Activated naive CD4-positive, alpha-beta T cell treated with anti-CD3 and anti-CD28 coated beads for 36 hours (primary cell): ENCODE measurements around the gene TMEM163. TPM values are rescaled to one million over a fixed set of nuclear protein-coding genes. Genes with fewer than 3 reads are reported as not detected.
"Not testable (repeated sequence)": the region's sequence is repeated elsewhere in the genome, so short reads cannot be mapped to it uniquely, and the experiment has no call there.

Experiments
- CTCF ChIA-PET: fragments of 350-600 bp; sonication (Branson Sonifier 250); formaldehyde crosslinking; loops from one replicate; lab custom pipeline; 2021; ENCODE audit warnings: antibody characterized with exemption; lab: Charles Lee
- DNase-seq: peaks from one replicate; pipeline ENCODE4 v3.0.0-alpha.2; 2020
- H3K27ac Mint-ChIP-seq: one replicate; pipeline ENCODE4 v1.8.0; 2021; ENCODE audit warnings: mild to moderate bottlenecking, mixed read lengths
- H3K27me3 Mint-ChIP-seq: one replicate; pipeline ENCODE4 v1.8.0; 2021; ENCODE audit warnings: low read depth, mixed read lengths
- H3K36me3 Mint-ChIP-seq: one replicate; pipeline ENCODE4 v1.8.0; 2021; ENCODE audit warnings: low read depth, mixed read lengths
- H3K4me1 Mint-ChIP-seq: one replicate; pipeline ENCODE4 v1.8.0; 2021; ENCODE audit warnings: low read depth, mixed read lengths
- H3K4me3 Mint-ChIP-seq: one replicate; pipeline ENCODE4 v1.8.0; 2021; ENCODE audit warnings: mild to moderate bottlenecking, moderate library complexity, mixed read lengths
- H3K9me3 Mint-ChIP-seq: one replicate; pipeline ENCODE4 v1.8.0; 2021; ENCODE audit warnings: mixed read lengths
- intact Hi-C: fragments of 100-400 bp; cut with micrococcal nuclease; formaldehyde crosslinking; loops from one replicate; pipeline ENCODE4 v1.15.1; 2023
- total RNA-seq, 2 experiments: library from RNA; stranded (reverse); gene quantifications; one replicate each; pipeline ENCODE4 v1.2.3, GENCODE V29; 2021

The TMEM163 gene
- total RNA-seq, 2 experiments from 2014 or later: not detected

DNA sequence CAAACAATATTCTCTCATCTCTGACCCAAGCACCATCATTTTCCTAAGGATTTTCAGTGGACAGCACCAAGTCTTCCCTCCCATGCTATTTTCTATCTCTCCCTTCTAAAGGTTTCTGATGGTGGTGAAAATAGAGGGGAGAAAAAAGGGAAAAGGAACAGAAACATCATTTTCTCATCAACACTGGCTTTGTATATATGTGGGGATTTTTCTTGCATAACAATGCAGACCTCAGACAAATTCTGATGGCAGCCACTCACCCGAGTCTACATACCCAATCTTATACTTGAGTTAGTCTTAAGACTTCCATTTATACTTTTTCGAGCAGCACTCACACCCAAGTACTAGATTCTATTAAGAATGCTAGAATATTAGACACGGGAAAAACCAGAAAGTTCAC lies 95.8 kb downstream of the TMEM163 start:
- Mint-ChIP-seq H3K36me3 (no peaks in the 10 kb centered on the region), H3K27me3 (no peaks in the 10 kb centered on the region), H3K4me3 (no peak overlapping the region), H3K4me1 (no peaks in the 10 kb centered on the region), H3K9me3 (peaks cover 10% of the 10 kb centered on the region), H3K27ac (no peak overlapping the region)
- no peak for DNase-seq
- intact Hi-C loops: no loop called here
- CTCF ChIA-PET: no interaction called here

DNA sequence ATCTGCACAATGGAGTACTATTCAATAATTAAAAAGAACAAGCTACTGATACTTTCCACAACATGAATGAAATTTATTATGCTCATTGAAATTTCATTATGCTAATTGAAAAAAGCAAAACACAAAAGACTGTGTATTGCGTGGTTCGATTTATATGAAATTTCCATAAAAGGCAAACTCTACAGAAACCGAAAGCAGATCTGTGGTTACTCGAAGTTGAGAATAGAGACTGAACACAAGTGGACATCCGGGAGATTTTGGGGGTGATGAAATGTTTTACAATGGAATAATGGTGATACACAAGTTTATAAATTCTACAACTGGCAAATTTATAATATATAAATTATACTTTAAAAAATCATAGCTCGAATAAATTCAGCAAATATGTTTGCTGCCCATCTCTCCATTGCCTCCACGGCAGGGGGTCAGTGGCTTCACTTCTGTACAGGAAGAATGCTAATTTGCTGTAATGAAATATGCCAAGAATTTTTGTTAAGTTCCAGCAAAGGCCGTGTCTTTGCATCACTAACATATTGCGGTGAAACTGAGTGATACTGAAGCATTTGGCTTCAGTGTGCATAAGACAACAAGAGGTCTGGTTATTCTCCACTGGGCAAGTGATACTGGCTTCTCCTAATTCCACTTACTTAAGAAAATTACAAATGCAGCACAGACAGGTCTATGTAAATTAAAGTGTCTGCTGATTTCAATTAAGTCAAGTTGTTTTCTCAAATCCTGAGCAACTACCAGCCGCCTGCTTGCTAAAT lies 96.7 kb downstream of the TMEM163 start:
- Mint-ChIP-seq H3K27ac (no peak overlapping the region), H3K4me1 (no peaks in the 10 kb centered on the region), H3K4me3 (no peak overlapping the region), H3K36me3 (no peaks in the 10 kb centered on the region), H3K9me3 (peaks cover 10% of the 10 kb centered on the region), H3K27me3 (no peaks in the 10 kb centered on the region)
- intact Hi-C loops: no loop called here
- DNase-seq: no peak
- CTCF ChIA-PET: no interaction called here

DNA sequence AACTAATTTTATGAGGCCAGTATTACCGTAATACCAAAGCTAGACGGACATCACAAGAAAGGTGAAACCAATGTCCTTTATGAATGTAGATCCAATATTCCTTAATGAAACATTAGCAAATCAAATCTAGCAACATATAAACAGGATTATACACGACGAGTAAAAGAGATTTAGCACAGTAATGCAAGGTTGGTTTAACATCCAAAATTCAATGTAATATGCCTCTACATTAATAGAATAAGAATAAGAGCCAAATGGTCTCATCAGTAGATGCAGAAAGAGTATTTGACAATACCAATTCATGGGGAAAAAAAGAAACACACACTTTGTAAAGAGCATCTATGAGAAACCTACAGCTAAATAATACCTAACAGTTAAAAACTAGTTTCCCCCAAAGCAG lies 99.5 kb downstream of the TMEM163 start:
- CTCF ChIA-PET: no interaction called here
- Mint-ChIP-seq H3K9me3 (peaks cover 10% of the 10 kb centered on the region), H3K4me3 (no peak overlapping the region), H3K4me1 (no peaks in the 10 kb centered on the region), H3K36me3 (no peaks in the 10 kb centered on the region), H3K27ac (no peak overlapping the region), H3K27me3 (no peaks in the 10 kb centered on the region)
- intact Hi-C loops: no loop called here
- no peak for DNase-seq

DNA sequence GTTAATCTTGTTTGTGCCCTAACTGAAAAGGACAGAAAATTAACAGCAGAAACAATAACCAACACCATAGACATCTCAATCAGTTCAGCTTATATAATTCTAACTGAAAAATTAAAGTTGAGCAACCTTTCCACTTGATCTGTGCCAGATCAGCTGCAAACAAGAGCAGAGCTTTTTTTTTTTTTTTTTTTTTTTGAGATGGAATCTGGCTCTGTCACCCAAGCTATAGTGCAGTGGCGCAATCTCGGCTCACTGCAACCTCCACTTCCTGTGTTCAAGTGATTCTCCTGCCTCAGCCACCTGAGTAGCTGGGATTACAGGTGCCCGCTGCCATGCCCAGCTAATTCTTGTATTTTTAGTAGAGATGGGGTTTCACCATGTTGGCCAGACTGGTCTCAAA lies 103.3 kb downstream of the TMEM163 start:
- CTCF ChIA-PET, H3K36me3 Mint-ChIP-seq, H3K4me3 Mint-ChIP-seq, H3K4me1 Mint-ChIP-seq, DNase-seq, H3K27ac Mint-ChIP-seq, H3K27me3 Mint-ChIP-seq, intact Hi-C loops: not testable (repeated sequence)
- peaks cover 25% of the 10 kb centered on the region for H3K9me3 Mint-ChIP-seq

DNA sequence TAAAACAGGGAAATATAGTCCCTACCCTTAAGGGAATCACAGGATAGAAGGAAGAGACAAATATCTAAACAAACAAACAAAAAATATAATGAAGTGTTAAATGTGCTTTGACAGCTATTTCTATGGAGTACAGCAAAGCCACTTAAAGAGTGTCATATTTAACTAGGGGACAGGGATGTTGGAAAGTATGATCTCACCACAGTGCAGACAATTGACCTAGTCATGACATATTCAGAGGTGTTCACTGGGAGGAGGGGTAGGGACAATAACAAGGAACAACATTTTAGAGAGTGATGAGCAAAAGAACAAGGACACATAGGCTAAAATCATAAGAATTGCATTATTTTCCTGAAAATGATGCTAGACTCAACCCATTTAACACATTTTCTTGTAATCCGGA lies 107.5 kb downstream of the TMEM163 start:
- H3K4me1 Mint-ChIP-seq: no peaks in the 10 kb centered on the region
- no peak overlapping the region for H3K27ac Mint-ChIP-seq
- no peak for DNase-seq
- intact Hi-C loops: no loop called here
- CTCF ChIA-PET: no interaction called here
- peaks cover 3% of the 10 kb centered on the region for H3K36me3 Mint-ChIP-seq
- H3K9me3 Mint-ChIP-seq: peaks cover 15% of the 10 kb centered on the region
- no peak overlapping the region for H3K4me3 Mint-ChIP-seq
- no peaks in the 10 kb centered on the region for H3K27me3 Mint-ChIP-seq

DNA sequence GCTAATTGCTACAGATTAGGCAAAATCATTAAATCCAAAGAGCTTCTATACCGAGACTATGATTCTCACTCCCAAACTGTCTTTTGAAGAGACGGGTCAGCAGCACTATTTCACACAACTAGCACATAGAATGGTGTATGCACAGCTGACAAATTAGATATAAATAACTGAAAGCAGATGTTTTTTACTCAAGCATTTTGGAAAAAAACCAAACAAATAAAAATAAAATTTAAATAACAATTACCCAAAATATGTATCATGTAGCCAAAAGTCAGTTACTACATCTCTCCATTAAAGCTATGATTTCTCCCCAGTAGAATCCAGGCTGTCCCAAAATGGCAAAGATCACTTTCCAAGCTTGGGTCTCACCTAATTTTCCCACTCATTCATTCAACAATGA lies 107.9 kb downstream of the TMEM163 start:
- Mint-ChIP-seq H3K9me3 (peaks cover 15% of the 10 kb centered on the region), H3K27me3 (no peaks in the 10 kb centered on the region), H3K36me3 (peaks cover 3% of the 10 kb centered on the region), H3K4me3 (no peak overlapping the region), H3K4me1 (no peaks in the 10 kb centered on the region), H3K27ac (no peak overlapping the region)
- no peak for DNase-seq
- CTCF ChIA-PET: no interaction called here
- intact Hi-C loops: no loop called here

DNA sequence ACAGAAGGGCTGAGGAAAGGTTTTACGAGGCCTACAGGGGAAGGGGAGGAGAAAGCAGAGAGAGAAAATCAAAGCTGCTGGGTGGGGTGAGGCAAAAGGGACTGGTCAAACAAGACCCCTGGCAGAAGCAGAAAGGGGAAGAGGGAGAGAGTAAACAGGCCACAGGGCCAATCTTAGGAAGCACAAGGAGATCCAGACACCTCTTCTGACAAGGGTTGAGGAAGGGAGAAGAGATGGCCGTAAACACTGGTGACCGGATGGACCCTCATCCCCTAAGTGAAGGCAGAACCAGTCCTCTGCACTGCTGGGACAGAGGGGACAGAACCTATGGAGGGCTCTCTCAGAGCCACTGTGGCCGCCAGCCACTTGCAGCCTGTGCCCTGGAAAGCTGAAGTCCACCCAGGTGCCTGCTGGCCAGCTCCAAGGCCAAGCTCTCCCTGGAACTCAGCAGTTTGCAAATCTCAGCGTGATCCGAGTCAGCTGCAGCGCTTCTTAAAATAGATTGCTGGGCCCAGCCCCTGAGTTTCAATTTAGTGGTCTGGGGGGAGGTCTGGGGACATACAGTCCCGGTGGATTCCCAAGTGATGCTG lies 108.8 kb downstream of the TMEM163 start:
- H3K4me1 Mint-ChIP-seq: no peaks in the 10 kb centered on the region
- no peak for DNase-seq
- H3K27me3 Mint-ChIP-seq: no peaks in the 10 kb centered on the region
- intact Hi-C loops: no loop called here
- CTCF ChIA-PET: no interaction called here
- no peak overlapping the region for H3K27ac Mint-ChIP-seq
- peaks cover 3% of the 10 kb centered on the region for H3K36me3 Mint-ChIP-seq
- H3K4me3 Mint-ChIP-seq: no peak overlapping the region
- peaks cover 15% of the 10 kb centered on the region for H3K9me3 Mint-ChIP-seq

DNA sequence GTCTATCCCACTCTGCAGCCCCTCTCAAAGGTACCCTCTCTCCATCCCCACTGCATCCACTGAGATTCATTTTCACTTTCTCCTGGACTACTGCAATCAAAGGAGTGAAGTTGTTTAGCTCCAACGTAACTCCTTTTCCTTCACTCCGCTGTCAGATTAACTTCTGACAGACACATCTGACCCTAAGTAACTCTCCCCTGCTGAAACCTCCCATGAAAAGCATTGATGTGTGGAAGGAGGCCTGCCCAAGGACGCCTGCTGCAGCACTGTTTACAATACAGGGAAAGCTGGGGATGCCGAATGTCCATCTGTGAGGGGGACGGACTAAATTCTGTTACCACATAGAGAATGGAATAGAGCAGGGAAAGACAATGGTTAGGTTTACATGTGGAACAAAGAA lies 114.8 kb downstream of the TMEM163 start:
- no peak overlapping the region for H3K4me3 Mint-ChIP-seq
- CTCF ChIA-PET: no interaction called here
- H3K9me3 Mint-ChIP-seq: no peaks in the 10 kb centered on the region
- H3K4me1 Mint-ChIP-seq: no peaks in the 10 kb centered on the region
- intact Hi-C loops: no loop called here
- H3K36me3 Mint-ChIP-seq: no peaks in the 10 kb centered on the region
- no peak overlapping the region for H3K27ac Mint-ChIP-seq
- no peak for DNase-seq
- H3K27me3 Mint-ChIP-seq: peaks cover 8% of the 10 kb centered on the region

DNA sequence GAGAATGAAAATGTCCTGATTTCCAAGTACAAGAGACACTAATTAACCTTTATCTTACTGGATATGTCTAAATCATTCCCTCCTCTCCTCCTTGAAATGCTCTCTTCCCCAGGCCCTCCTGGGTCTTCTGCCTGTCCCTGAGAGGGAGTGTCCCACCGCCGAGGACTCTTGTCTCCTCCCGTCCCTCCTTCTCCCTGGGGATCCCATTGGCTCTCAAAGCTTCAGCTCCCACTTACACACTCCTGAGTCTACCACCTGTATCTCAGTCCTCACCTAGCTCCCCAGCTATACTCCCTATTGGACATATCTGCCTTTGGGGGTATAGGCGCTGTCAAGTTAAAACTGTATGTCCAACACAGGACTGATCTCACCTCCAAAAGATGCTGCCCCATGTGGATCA lies 116.1 kb downstream of the TMEM163 start:
- Mint-ChIP-seq H3K4me3 (no peak overlapping the region), H3K9me3 (no peaks in the 10 kb centered on the region), H3K4me1 (no peaks in the 10 kb centered on the region), H3K27me3 (peaks cover 8% of the 10 kb centered on the region), H3K27ac (no peak overlapping the region), H3K36me3 (no peaks in the 10 kb centered on the region)
- intact Hi-C loops: no loop called here
- CTCF ChIA-PET: no interaction called here
- DNase-seq: no peak

DNA sequence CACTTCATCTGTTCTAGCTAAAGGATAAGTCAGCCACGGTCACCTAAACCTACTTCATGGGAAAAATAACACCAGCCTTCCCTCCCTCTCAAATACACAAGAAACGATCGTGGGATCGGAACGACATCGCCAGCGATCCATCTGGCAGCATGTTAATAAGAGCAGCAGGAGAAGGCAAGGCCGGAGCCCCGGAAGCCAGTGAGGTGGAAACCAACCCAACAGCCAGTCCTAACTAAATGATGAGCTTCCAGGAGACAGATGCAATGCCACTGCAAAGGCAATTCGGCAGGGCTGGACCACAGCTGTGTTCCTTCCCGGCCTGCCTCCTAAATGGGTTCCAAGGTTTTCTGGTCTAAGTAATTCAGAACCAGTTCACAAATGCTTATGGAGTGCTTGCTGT lies 117.5 kb downstream of the TMEM163 start:
- CTCF ChIA-PET: no interaction called here
- Mint-ChIP-seq H3K4me1 (no peaks in the 10 kb centered on the region), H3K4me3 (no peak overlapping the region), H3K9me3 (no peaks in the 10 kb centered on the region), H3K27ac (no peak overlapping the region), H3K36me3 (no peaks in the 10 kb centered on the region), H3K27me3 (peaks cover 8% of the 10 kb centered on the region)
- DNase-seq: no peak
- intact Hi-C loops: no loop called here

DNA sequence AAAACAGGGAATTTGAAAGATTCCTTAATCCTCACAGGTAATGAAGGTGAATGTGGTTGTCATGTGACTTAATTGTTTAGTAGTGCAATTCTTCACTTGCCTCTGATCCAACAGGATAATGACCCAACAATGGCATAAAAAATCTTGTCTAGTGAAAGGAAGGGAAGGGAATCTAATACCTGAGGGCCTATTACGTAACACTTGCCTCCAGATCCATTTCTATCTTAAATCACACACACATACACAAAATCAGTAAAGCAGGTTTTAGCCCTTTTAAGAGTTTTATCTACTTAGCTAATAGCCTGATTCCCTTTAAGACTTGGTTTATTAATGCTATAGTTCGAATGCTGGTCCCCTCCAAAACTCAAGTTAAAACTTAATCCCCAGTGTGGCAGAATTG lies 118.6 kb downstream of the TMEM163 start:
- no peak overlapping the region for H3K4me3 Mint-ChIP-seq
- no peaks in the 10 kb centered on the region for H3K36me3 Mint-ChIP-seq
- no peak for DNase-seq
- H3K9me3 Mint-ChIP-seq: no peaks in the 10 kb centered on the region
- CTCF ChIA-PET: no interaction called here
- H3K4me1 Mint-ChIP-seq: no peaks in the 10 kb centered on the region
- intact Hi-C loops: no loop called here
- no peak overlapping the region for H3K27ac Mint-ChIP-seq
- H3K27me3 Mint-ChIP-seq: peaks cover 8% of the 10 kb centered on the region

DNA sequence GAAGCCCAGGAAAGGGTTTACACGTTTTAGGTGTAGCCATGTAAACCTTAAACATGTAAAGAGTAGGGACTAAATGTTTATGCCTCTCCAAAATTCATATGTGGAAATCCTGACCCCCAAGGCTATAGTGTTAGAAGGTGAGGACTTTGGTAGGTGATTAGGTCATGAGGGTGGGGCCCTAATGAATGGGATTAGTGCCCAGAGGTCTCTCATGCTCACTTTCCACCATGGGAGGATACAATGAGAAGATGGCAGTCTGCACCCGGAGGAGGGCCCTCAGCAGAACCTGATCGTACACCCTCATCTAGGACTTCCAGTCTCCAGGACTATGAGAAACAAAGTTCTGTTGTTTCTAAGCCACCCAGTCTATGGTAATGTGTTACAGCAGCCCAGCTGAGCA lies 119.6 kb downstream of the TMEM163 start:
- Mint-ChIP-seq H3K4me1 (no peaks in the 10 kb centered on the region), H3K9me3 (no peaks in the 10 kb centered on the region), H3K27ac (no peak overlapping the region), H3K27me3 (peaks cover 8% of the 10 kb centered on the region), H3K4me3 (no peak overlapping the region), H3K36me3 (no peaks in the 10 kb centered on the region)
- DNase-seq: no peak
- CTCF ChIA-PET: no interaction called here
- intact Hi-C loops: no loop called here

DNA sequence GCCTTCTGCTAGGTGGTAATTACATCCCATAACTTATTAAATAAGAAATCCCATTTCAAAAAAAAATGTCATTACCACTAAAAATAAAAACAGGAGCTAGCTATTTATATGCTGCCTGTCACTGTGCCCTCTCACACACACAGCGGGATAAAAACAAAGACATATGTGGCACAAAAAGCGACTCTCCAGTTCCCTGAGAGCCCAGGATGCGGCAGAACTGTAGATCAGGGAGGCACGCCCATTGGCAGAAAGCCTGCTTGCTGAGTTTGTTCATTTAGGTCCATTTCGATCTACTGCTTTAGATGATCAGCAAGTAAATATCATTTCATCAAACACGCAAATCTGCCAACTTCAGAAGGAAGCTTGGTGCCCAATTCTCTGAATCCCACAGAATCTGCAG lies 124.4 kb downstream of the TMEM163 start:
- no peaks in the 10 kb centered on the region for H3K4me1 Mint-ChIP-seq
- H3K4me3 Mint-ChIP-seq: no peak overlapping the region
- H3K9me3 Mint-ChIP-seq: peaks cover 24% of the 10 kb centered on the region
- no peaks in the 10 kb centered on the region for H3K27me3 Mint-ChIP-seq
- DNase-seq: no peak
- no peaks in the 10 kb centered on the region for H3K36me3 Mint-ChIP-seq
- CTCF ChIA-PET: no interaction called here
- H3K27ac Mint-ChIP-seq: no peak overlapping the region
- intact Hi-C loops: no loop called here
